HCT116 (cell line): ENCODE data around the gene PRKAG2. TPM values are rescaled to one million over a fixed set of nuclear protein-coding genes. Genes with fewer than 3 reads are reported as not detected.

Experiments
- ATAC-seq: fragments of 200-7000 bp; cut with Tn5 transposase; 2 replicates; pipeline ENCODE4 v1.9.1; 2020; ENCODE audit warnings: mild to moderate bottlenecking, moderate library complexity
- BruUV-seq: library from RNA; stranded (reverse); fragments of 400-500 nt; replicated peaks from 2 replicates; lab custom pipeline; 2021; lab: Mats Ljungman, UMichigan
- CTCF ChIA-PET: fragments of 300-600 bp; sonication (Branson Sonifier 250); formaldehyde crosslinking; loops from one replicate; lab custom pipeline; 2021; ENCODE audit warnings: antibody characterized with exemption; lab: Charles Lee
- POLR2A ChIA-PET: fragments of 300-600, 350-600 bp; sonication (Branson Sonifier 250); formaldehyde crosslinking; loops from one replicate; lab custom pipeline; 2021; ENCODE audit warnings: antibody characterized with exemption; lab: Charles Lee
- RAD21 ChIA-PET, 2 experiments: fragments of 300-600 bp; sonication (Branson Sonifier 250); formaldehyde crosslinking; loops; one replicate each; lab custom pipeline; 2023; ENCODE audit warnings: low total read pairs in 2 of 2; ENCODE audit not compliant: uncharacterized antibody in 2 of 2, unreplicated experiment in 2 of 2, low non-redundant PET in 1 of 2; lab: Charles Lee
- DNase-seq: peaks from one replicate; pipeline ENCODE4 v3.0.0-alpha.2; 2010; ENCODE audit warnings: low read depth, low spot score
- H2AFZ ChIP-seq: fragments of 200-600 bp; shearing (Covaris generic), sonication (generic); 2 replicates; pipeline ENCODE4 v1.6.1; 2017; ENCODE audit warnings: low read depth, mixed run types, mixed read lengths, antibody characterized with exemption, low read length; ENCODE audit not compliant: poor library complexity, severe bottlenecking
- H3K27ac ChIP-seq: 2 replicates; pipeline ENCODE4 v1.5.1; 2012; ENCODE audit warnings: low read depth, low read length
- H3K27me3 ChIP-seq: fragments of 200-600 bp; sonication (generic); 2 replicates; pipeline ENCODE4 v1.6.1; 2016; ENCODE audit warnings: mixed run types, low read length, mixed read lengths; ENCODE audit not compliant: insufficient read depth
- H3K36me3 ChIP-seq, 2 experiments: fragments of 200-500 bp in 1 of 2; fragments of 200-600 bp in 1 of 2; sonication (Bioruptor generic) in 1 of 2; sonication (generic) in 1 of 2; 2 replicates each; pipeline versions ENCODE4 v1.5.1 to v1.6.1; 2014 to 2016; ENCODE audit warnings: low read length in 2 of 2, inconsistent platforms in 1 of 2, mixed read lengths in 1 of 2, mixed run types in 1 of 2; ENCODE audit not compliant: insufficient read depth in 2 of 2, control insufficient read depth in 1 of 2
- H3K4me1 ChIP-seq, 2 experiments: fragments of 200-600 bp in 1 of 2; sonication (generic) in 1 of 2; 2 replicates each; pipeline versions ENCODE4 v1.5.1 to v1.6.1; 2012 to 2017; ENCODE audit warnings: low read length in 2 of 2, inconsistent platforms in 1 of 2, mild to moderate bottlenecking in 1 of 2, mixed read lengths in 1 of 2, mixed run types in 1 of 2, moderate library complexity in 1 of 2; ENCODE audit not compliant: insufficient read depth in 2 of 2, control insufficient read depth in 1 of 2
- H3K4me2 ChIP-seq: fragments of 200-600 bp; sonication (generic); 2 replicates; pipeline ENCODE4 v1.6.1; 2017; ENCODE audit warnings: mixed run types, low read length, mixed read lengths
- H3K4me3 ChIP-seq, 2 experiments: fragments of 200-600 bp in 1 of 2; sonication (generic) in 1 of 2; replicated peaks in 1 of 2; 2 replicates each; pipeline ENCODE4 v1.5.1; 2011 to 2016; ENCODE audit warnings: low read length in 2 of 2, control low read depth in 1 of 2, low read depth in 1 of 2, mild to moderate bottlenecking in 1 of 2, mixed read lengths in 1 of 2, mixed run types in 1 of 2
- H3K79me2 ChIP-seq: fragments of 200-600 bp; sonication (generic); 2 replicates; pipeline ENCODE4 v1.6.1; 2017; ENCODE audit warnings: mild to moderate bottlenecking, mixed run types, low read length, moderate library complexity, mixed read lengths; ENCODE audit not compliant: insufficient read depth
- H3K9ac ChIP-seq: fragments of 200-600 bp; sonication (generic); 2 replicates; pipeline ENCODE4 v1.6.1; 2016; ENCODE audit warnings: low read length, mixed read lengths
- H3K9me2 ChIP-seq: fragments of 200-600 bp; sonication (generic), shearing (Covaris generic); 2 replicates; pipeline ENCODE4 v1.6.1; 2017; ENCODE audit warnings: mixed run types, mild to moderate bottlenecking, moderate library complexity; ENCODE audit not compliant: insufficient read depth
- H3K9me3 ChIP-seq, 2 experiments: fragments of 200-500 bp in 1 of 2; fragments of 200-600 bp in 1 of 2; sonication (Bioruptor generic) in 1 of 2; sonication (generic) in 1 of 2; 2 replicates each; pipeline ENCODE4 v1.6.1; 2014 to 2017; ENCODE audit warnings: low read length in 2 of 2, mixed read lengths in 2 of 2, inconsistent platforms in 1 of 2, low read depth in 1 of 2, mild to moderate bottlenecking in 1 of 2, mixed run types in 1 of 2, moderate library complexity in 1 of 2; ENCODE audit not compliant: control insufficient read depth in 1 of 2, insufficient read depth in 1 of 2
- H4K20me1 ChIP-seq: fragments of 200-600 bp; sonication (generic), shearing (Covaris generic); 2 replicates; pipeline ENCODE4 v1.6.1; 2017; ENCODE audit warnings: mixed run types, mild to moderate bottlenecking, moderate library complexity; ENCODE audit not compliant: insufficient read depth
- EGR1 ChIP-seq: IDR thresholded peaks from 2 replicates; pipeline ENCODE4 v1.6.1; 2012; ENCODE audit warnings: low read depth
- POLR2AphosphoS5 ChIP-seq: IDR thresholded peaks from 2 replicates; pipeline ENCODE4 v1.6.1; 2011; ENCODE audit warnings: mild to moderate bottlenecking, low read depth, low read length, moderate library complexity
- TCF7L2 ChIP-seq: IDR thresholded peaks from 2 replicates; pipeline ENCODE4 v1.7.0; 2011; ENCODE audit warnings: borderline replicate concordance, inconsistent platforms; ENCODE audit not compliant: insufficient read depth, insufficient read length; ENCODE audit errors: extremely low read depth
- intact Hi-C: fragments of 100-400 bp; cut with micrococcal nuclease; formaldehyde crosslinking; loops from 2 replicates; pipeline ENCODE4 v1.10.0; 2022
- total RNA-seq: library from RNA; stranded (reverse); gene quantifications from one replicate; pipeline ENCODE4 v1.2.1, GENCODE V29; 2021; ENCODE audit not compliant: unreplicated experiment
- TF ChIP-seq, protein P1 (sequence below), 3 experiments: fragments of 200-600 bp in 1 of 3; sonication (generic) in 1 of 3; IDR thresholded peaks in 2 of 3; conservative IDR thresholded peaks in 1 of 3; 2 replicates each; pipeline ENCODE4 v1.5.1; 2012 to 2017; ENCODE audit warnings: low read depth in 2 of 3, low read length in 2 of 3, antibody characterized with exemption in 1 of 3, borderline replicate concordance in 1 of 3, control low read depth in 1 of 3, mild to moderate bottlenecking in 1 of 3, mixed read lengths in 1 of 3, mixed run types in 1 of 3, moderate library complexity in 1 of 3; ENCODE audit not compliant: insufficient read depth in 1 of 3
- TF ChIP-seq, protein P2 (sequence below): IDR thresholded peaks from 2 replicates; pipeline ENCODE4 v1.6.1; 2012

Gene PRKAG2
- total RNA-seq, 1 experiment from 2014 or later: 23.6 TPM

DNA sequence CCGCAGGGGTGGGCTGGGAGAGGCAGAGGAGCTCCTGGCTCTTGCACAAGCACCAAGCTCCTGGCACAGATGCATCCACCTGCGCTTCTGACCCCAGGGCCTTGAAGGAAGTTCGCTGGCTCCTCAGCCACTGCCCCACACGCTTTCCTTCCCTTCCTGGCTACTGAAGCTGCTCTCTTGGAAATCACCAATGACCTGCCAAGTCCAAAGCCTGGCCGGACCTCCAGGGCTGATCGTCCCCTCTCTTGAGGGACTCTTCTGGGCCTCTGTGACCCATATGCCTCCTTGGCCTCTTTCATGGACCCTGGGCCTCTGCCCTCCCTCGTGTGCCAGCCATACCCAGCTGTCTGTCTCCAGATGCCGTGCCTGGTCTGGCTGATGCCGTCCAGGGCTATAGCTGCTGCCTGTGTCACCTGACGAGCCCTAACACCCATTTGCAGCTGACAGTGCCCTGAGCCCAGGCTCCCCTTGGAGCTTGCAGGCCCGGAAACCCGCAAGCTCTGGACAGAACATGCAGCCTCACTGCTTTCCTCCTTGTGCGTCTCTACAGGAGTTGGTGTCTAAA is 113.4 kb downstream of the PRKAG2 start (continued):
- TF ChIP-seq, protein P1, sequence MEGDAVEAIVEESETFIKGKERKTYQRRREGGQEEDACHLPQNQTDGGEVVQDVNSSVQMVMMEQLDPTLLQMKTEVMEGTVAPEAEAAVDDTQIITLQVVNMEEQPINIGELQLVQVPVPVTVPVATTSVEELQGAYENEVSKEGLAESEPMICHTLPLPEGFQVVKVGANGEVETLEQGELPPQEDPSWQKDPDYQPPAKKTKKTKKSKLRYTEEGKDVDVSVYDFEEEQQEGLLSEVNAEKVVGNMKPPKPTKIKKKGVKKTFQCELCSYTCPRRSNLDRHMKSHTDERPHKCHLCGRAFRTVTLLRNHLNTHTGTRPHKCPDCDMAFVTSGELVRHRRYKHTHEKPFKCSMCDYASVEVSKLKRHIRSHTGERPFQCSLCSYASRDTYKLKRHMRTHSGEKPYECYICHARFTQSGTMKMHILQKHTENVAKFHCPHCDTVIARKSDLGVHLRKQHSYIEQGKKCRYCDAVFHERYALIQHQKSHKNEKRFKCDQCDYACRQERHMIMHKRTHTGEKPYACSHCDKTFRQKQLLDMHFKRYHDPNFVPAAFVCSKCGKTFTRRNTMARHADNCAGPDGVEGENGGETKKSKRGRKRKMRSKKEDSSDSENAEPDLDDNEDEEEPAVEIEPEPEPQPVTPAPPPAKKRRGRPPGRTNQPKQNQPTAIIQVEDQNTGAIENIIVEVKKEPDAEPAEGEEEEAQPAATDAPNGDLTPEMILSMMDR (IDR thresholded peaks at IDR 0.05 in 2 of 3, conservative IDR thresholded peaks at IDR 0.05 in 1 of 3; ENCODE audit: borderline replicate concordance in 1 of 3, insufficient read depth in 1 of 3, low read depth in 2 of 3, low read length in 2 of 3): no peak
- TF ChIP-seq, protein P2, sequence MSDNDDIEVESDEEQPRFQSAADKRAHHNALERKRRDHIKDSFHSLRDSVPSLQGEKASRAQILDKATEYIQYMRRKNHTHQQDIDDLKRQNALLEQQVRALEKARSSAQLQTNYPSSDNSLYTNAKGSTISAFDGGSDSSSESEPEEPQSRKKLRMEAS: no peak

DNA sequence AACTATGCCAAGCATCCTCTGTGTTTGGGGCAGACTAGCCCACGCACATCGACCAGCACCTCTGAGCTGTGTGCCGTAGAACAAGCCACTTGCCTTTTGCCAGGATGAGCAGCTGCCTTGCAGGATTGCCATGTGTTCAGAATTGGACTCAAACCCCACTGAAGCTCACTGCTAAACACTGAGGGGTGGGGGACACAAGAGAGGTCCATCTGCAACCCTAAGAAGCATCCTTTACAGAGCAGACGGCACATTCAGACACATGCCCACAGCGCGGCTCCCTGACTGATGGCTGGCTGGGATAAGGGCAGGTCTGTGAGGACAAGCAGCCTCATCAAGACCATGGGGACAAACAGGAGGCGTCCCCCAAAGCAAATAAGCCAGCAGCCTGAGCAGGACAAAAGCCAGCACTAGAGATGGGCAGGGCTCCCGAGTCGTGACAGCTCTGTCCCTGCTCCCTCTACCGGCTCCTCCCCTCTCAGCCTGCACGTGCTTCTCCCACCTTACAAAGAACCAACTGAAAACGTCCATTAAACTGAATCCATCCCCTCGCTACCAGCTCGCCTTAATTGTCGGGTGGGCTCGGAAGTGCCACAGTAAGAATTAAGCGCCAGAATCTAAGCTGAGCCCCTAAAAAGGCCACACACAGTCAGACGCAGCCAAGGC is 114.2 kb downstream of the PRKAG2 start:
- Histone ChIP-seq H3K4me3 (no peak overlapping the region), H3K4me2 (no peak overlapping the region)
- ChIA-PET CTCF (interaction anchor here (4.4 kb wide), 1 partner anchor 20 kb away, joined by 17 read pairs; no protein-coding TSS in a partner anchor), RAD21 (no interaction called here), POLR2A (no interaction called here)
- TF ChIP-seq TCF7L2 (no peak), EGR1 (no peak), POLR2AphosphoS5 (no peak)
- TF ChIP-seq, all 23 proteins: peak for 0
- no peak overlapping the region for H3K9ac ChIP-seq
- no peak for ATAC-seq
- intact Hi-C loops: no loop called here
- DNase-seq: no peak
- no peaks in the 10 kb centered on the region for H3K36me3 ChIP-seq
- no TSS peak for BruUV-seq
- H3K4me1 ChIP-seq: peaks cover 3 to 17% of the 10 kb centered on the region in 2 experiments; a peak in 2 of 4 replicates
- no peaks in the 10 kb centered on the region for H3K9me3 ChIP-seq
- no peaks in the 10 kb centered on the region for H4K20me1 ChIP-seq
- H3K9me2 ChIP-seq: no peaks in the 10 kb centered on the region
- no peak overlapping the region for H2AFZ ChIP-seq
- H3K79me2 ChIP-seq: no peaks in the 10 kb centered on the region
- no peak overlapping the region for H3K27ac ChIP-seq
- H3K27me3 ChIP-seq: no peaks in the 10 kb centered on the region
